ENCODE results near the gene ABLIM2.

DNA sequence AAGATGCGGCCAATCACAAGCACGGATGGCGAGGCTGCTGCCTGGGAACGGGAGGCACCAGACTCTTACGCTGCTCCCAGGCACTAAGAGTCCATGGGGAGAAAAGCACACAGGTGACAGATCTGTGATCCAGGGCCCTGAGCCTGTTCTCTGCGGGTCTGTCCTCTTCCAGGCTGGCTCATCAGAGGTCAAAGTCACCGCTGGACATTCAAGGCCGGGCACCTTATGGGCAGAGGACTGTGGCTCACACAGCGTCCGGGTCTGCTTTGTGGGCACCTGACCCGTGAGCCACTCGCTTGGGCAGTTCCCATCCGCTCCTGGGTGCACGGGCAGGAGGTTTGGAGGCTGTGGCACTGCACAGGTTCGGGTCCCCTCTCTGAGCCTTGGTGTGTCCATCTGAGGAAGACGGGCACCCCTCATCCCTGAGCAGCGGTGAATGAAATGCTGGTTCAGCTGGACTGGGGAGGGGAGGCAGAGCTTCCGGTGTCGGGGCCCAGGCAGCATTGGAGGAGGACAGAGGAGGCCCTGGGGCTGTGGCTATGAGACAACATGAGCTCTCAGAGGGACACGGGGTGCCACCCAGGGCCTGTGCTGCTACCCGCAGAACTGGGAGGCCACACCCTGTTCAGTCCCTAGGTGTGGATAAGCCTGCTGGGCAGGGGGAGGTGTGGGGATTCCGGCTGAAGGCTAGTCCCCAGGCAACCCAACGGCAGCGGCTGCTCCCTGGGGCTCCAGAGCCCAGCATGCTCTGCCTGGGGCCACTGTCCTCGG lies 157.7 kb downstream of the ABLIM2 start:
- no peak for TF ChIP-seq CTCF (conservative IDR thresholded peaks at IDR 0.05; ENCODE audit: low read length)
- TF ChIP-seq EZH2phosphoT487 (IDR thresholded peaks at IDR 0.05; ENCODE audit: borderline replicate concordance, low read depth, low read length): no peak
